ENCODE data around the gene MOB2.

Gene MOB2

GRCh38 chr11:1499899-1500298 is 13.3 kb upstream of the MOB2 start:
- Mint-ChIP-seq H3K9me3 (peaks cover 26% of the 10 kb centered on the region), H3K27ac (no peak overlapping the region), H3K36me3 (ENCODE audit: low read depth) (peaks cover 39% of the 10 kb centered on the region), H3K4me3 (no peak overlapping the region), H3K27me3 (ENCODE audit: low read depth, poor library complexity) (peaks cover 3% of the 10 kb centered on the region), H3K4me1 (peaks cover 26% of the 10 kb centered on the region)
- no peak for TF ChIP-seq CTCF (IDR thresholded peaks at IDR 0.05)
- no peak for DNase-seq

GRCh38 chr11:1499261-1499890 is 12.8 kb upstream of the MOB2 start:
- peaks cover 3% of the 10 kb centered on the region for H3K27me3 Mint-ChIP-seq (ENCODE audit: low read depth, poor library complexity)
- no peak overlapping the region for H3K27ac Mint-ChIP-seq
- DNase-seq = no peak
- peaks cover 32% of the 10 kb centered on the region for H3K9me3 Mint-ChIP-seq
- no peak overlapping the region for H3K4me3 Mint-ChIP-seq
- TF ChIP-seq CTCF (IDR thresholded peaks at IDR 0.05) = no peak
- H3K4me1 Mint-ChIP-seq = peaks cover 23% of the 10 kb centered on the region
- H3K36me3 Mint-ChIP-seq (ENCODE audit: low read depth) = peaks cover 39% of the 10 kb centered on the region

GRCh38 chr11:1498262-1498661 is 11.7 kb upstream of the MOB2 start:
- Mint-ChIP-seq H3K27me3 (ENCODE audit: low read depth, poor library complexity) (peaks cover 3% of the 10 kb centered on the region), H3K27ac (no peak overlapping the region), H3K36me3 (ENCODE audit: low read depth) (peaks cover 39% of the 10 kb centered on the region), H3K4me3 (no peak overlapping the region), H3K4me1 (peaks cover 12% of the 10 kb centered on the region), H3K9me3 (peaks cover 43% of the 10 kb centered on the region)
- no peak for TF ChIP-seq CTCF (IDR thresholded peaks at IDR 0.05)
- no peak for DNase-seq

GRCh38 chr11:1497600-1497999 is 11.0 kb upstream of the MOB2 start:
- H3K27ac Mint-ChIP-seq = no peak overlapping the region
- peaks cover 39% of the 10 kb centered on the region for H3K36me3 Mint-ChIP-seq (ENCODE audit: low read depth)
- H3K4me1 Mint-ChIP-seq = peaks cover 6% of the 10 kb centered on the region
- H3K9me3 Mint-ChIP-seq = peaks cover 45% of the 10 kb centered on the region
- no peak overlapping the region for H3K4me3 Mint-ChIP-seq
- TF ChIP-seq CTCF (IDR thresholded peaks at IDR 0.05) = no peak
- H3K27me3 Mint-ChIP-seq (ENCODE audit: low read depth, poor library complexity) = peaks cover 3% of the 10 kb centered on the region
- no peak for DNase-seq

- Mint-ChIP-seq H3K9me3 (peaks cover 49% of the 10 kb centered on the region), H3K4me3 (no peak overlapping the region), H3K4me1 (no peaks in the 10 kb centered on the region), H3K36me3 (ENCODE audit: low read depth) (peaks cover 39% of the 10 kb centered on the region), H3K27ac (no peak overlapping the region), H3K27me3 (ENCODE audit: low read depth, poor library complexity) (peaks cover 3% of the 10 kb centered on the region)
- no peak for TF ChIP-seq CTCF (IDR thresholded peaks at IDR 0.05)
- no peak for DNase-seq
Measured at GRCh38 chr11:1496761-1497095, 10.1 kb upstream of the MOB2 start.

GRCh38 chr11:1496091-1496760 is 9.6 kb upstream of the MOB2 start:
- TF ChIP-seq CTCF (IDR thresholded peaks at IDR 0.05) = no peak
- Mint-ChIP-seq H3K4me3 (no peak overlapping the region), H3K27me3 (ENCODE audit: low read depth, poor library complexity) (peaks cover 3% of the 10 kb centered on the region), H3K36me3 (ENCODE audit: low read depth) (peaks cover 39% of the 10 kb centered on the region), H3K4me1 (no peaks in the 10 kb centered on the region), H3K27ac (no peak overlapping the region), H3K9me3 (peaks cover 49% of the 10 kb centered on the region)
- DNase-seq = no peak
